ENCODE data around the gene ULK4.
"Not testable (repeated sequence)": the region's sequence is repeated elsewhere in the genome, so short reads cannot be mapped to it uniquely, and the experiment has no call there.

The ULK4 gene

GRCh38 chr3:41881233-41881821 is 80.6 kb downstream of the ULK4 start:
- H3K79me2 ChIP-seq (ENCODE audit: insufficient read depth, low read length), result no peaks in the 10 kb centered on the region
- H2AFZ ChIP-seq (ENCODE audit: low read depth, low read length), result no peak overlapping the region
- DNase-seq (peak; percentile 17), ATAC-seq (ENCODE audit: insufficient read depth, low read depth) (no peak)
- no peak overlapping the region for H3K4me2 ChIP-seq (ENCODE audit: insufficient read depth, low read length)
- H3K9ac ChIP-seq (ENCODE audit: low read depth, low read length), result no peak overlapping the region
- TF ChIP-seq CTCF (IDR thresholded peaks at IDR 0.05; ENCODE audit: borderline replicate concordance, extremely low read depth, low read length, poor library complexity, severe bottlenecking) (peak; percentile 75), EZH2 (IDR thresholded peaks at IDR 0.05; ENCODE audit: borderline replicate concordance, low read depth, low read length, severe bottlenecking) (no peak)
- no peaks in the 10 kb centered on the region for H3K4me1 ChIP-seq (ENCODE audit: insufficient read depth, low read length)
- 0 out of 2 replicates have a peak, but pooled peaks cover 3% of the 10 kb centered on the region for H4K20me1 ChIP-seq (ENCODE audit: insufficient read depth, low read length)
- H3K27me3 ChIP-seq (ENCODE audit: insufficient read depth, low read length, poor library complexity), result no peaks in the 10 kb centered on the region
- H3K9me3 ChIP-seq (ENCODE audit: insufficient read depth, low read length, severe bottlenecking), result no peaks in the 10 kb centered on the region
- no peaks in the 10 kb centered on the region for H3K36me3 ChIP-seq (ENCODE audit: insufficient read depth, low read length)
- no peak overlapping the region for H3K4me3 ChIP-seq (ENCODE audit: low read depth in 1 of 2, low read length in 2 of 2)
- no peak overlapping the region for H3K27ac ChIP-seq (ENCODE audit: low read length)

- no peak overlapping the region for H3K9ac ChIP-seq (ENCODE audit: low read depth, low read length)
- no peak overlapping the region for H2AFZ ChIP-seq (ENCODE audit: low read depth, low read length)
- H3K27ac ChIP-seq (ENCODE audit: low read length), result no peak overlapping the region
- H3K4me2 ChIP-seq (ENCODE audit: insufficient read depth, low read length), result no peak overlapping the region
- no peak for DNase-seq
- H3K36me3 ChIP-seq (ENCODE audit: insufficient read depth, low read length), result no peaks in the 10 kb centered on the region
- no peaks in the 10 kb centered on the region for H3K27me3 ChIP-seq (ENCODE audit: insufficient read depth, low read length, poor library complexity)
- no peak overlapping the region for H3K4me3 ChIP-seq (ENCODE audit: low read depth in 1 of 2, low read length in 2 of 2)
- H3K9me3 ChIP-seq (ENCODE audit: insufficient read depth, low read length, severe bottlenecking), result no peaks in the 10 kb centered on the region
- H3K4me1 ChIP-seq (ENCODE audit: insufficient read depth, low read length), result no peaks in the 10 kb centered on the region
- 0 out of 2 replicates have a peak, but pooled peaks cover 3% of the 10 kb centered on the region for H4K20me1 ChIP-seq (ENCODE audit: insufficient read depth, low read length)
- no peak for TF ChIP-seq CTCF (IDR thresholded peaks at IDR 0.05; ENCODE audit: borderline replicate concordance, extremely low read depth, low read length, poor library complexity, severe bottlenecking)
- no peak for TF ChIP-seq EZH2 (IDR thresholded peaks at IDR 0.05; ENCODE audit: borderline replicate concordance, low read depth, low read length, severe bottlenecking)
- ATAC-seq (ENCODE audit: insufficient read depth, low read depth), result no peak
- H3K79me2 ChIP-seq (ENCODE audit: insufficient read depth, low read length), result no peaks in the 10 kb centered on the region
Measured at GRCh38 chr3:41880387-41880786, 81.5 kb downstream of the ULK4 start.

GRCh38 chr3:41877741-41878140 is 84.2 kb downstream of the ULK4 start:
- H3K36me3 ChIP-seq (ENCODE audit: insufficient read depth, low read length); H3K4me2 ChIP-seq (ENCODE audit: insufficient read depth, low read length); H3K4me1 ChIP-seq (ENCODE audit: insufficient read depth, low read length); DNase-seq; H3K79me2 ChIP-seq (ENCODE audit: insufficient read depth, low read length); ATAC-seq (ENCODE audit: insufficient read depth, low read depth); H3K9ac ChIP-seq (ENCODE audit: low read depth, low read length); H4K20me1 ChIP-seq (ENCODE audit: insufficient read depth, low read length); H3K9me3 ChIP-seq (ENCODE audit: insufficient read depth, low read length, severe bottlenecking); H2AFZ ChIP-seq (ENCODE audit: low read depth, low read length); H3K27ac ChIP-seq (ENCODE audit: low read length); H3K27me3 ChIP-seq (ENCODE audit: insufficient read depth, low read length, poor library complexity); H3K4me3 ChIP-seq (ENCODE audit: low read depth in 1 of 2, low read length in 2 of 2): not testable (repeated sequence)

GRCh38 chr3:41874022-41874421 is 87.9 kb downstream of the ULK4 start:
- Histone ChIP-seq H2AFZ (ENCODE audit: low read depth, low read length) (no peak overlapping the region), H3K4me1 (ENCODE audit: insufficient read depth, low read length) (no peaks in the 10 kb centered on the region), H3K79me2 (ENCODE audit: insufficient read depth, low read length) (no peaks in the 10 kb centered on the region), H3K36me3 (ENCODE audit: insufficient read depth, low read length) (no peaks in the 10 kb centered on the region), H3K27ac (ENCODE audit: low read length) (no peak overlapping the region), H3K27me3 (ENCODE audit: insufficient read depth, low read length, poor library complexity) (no peaks in the 10 kb centered on the region), H3K9me3 (ENCODE audit: insufficient read depth, low read length, severe bottlenecking) (no peaks in the 10 kb centered on the region), H3K4me3 (ENCODE audit: low read depth in 1 of 2, low read length in 2 of 2) (no peak overlapping the region), H3K4me2 (ENCODE audit: insufficient read depth, low read length) (no peak overlapping the region), H3K9ac (ENCODE audit: low read depth, low read length) (no peak overlapping the region), H4K20me1 (ENCODE audit: insufficient read depth, low read length) (no peaks in the 10 kb centered on the region)
- DNase-seq (no peak), ATAC-seq (ENCODE audit: insufficient read depth, low read depth) (no peak)
- TF ChIP-seq CTCF (IDR thresholded peaks at IDR 0.05; ENCODE audit: borderline replicate concordance, extremely low read depth, low read length, poor library complexity, severe bottlenecking), result no peak
- no peak for TF ChIP-seq EZH2 (IDR thresholded peaks at IDR 0.05; ENCODE audit: borderline replicate concordance, low read depth, low read length, severe bottlenecking)

Measured in DND-41 (cell line).